Psoas muscle (tissue), 8 donors: ENCODE data around the gene PPDPF. TPM values are rescaled to one million over a fixed set of nuclear protein-coding genes. Genes with fewer than 3 reads are reported as not detected.

ENCODE experiments used
- ATAC-seq, 4 donors: fragments of 200-7000 bp; cut with Tn5 transposase; one replicate each; pipeline ENCODE4 v1.9.1; 2020; ENCODE audit warnings: moderate library complexity in 3 of 4, mild to moderate bottlenecking in 2 of 4
- DNase-seq, 2 donors: peaks; one replicate each; pipeline ENCODE4 v3.0.0-alpha.2; 2020
- H3K27ac ChIP-seq: fragments of 200-600 bp; one replicate; pipeline ENCODE4 v1.8.0; 2022
- H3K27me3 ChIP-seq, 3 donors: fragments of 200-600 bp in 1 of 3; one replicate each; pipeline versions ENCODE4 v1.6.1 to v1.8.0; 2013 to 2022; ENCODE audit warnings: low read length in 2 of 3, mild to moderate bottlenecking in 2 of 3, moderate library complexity in 1 of 3; ENCODE audit not compliant: insufficient read depth in 3 of 3
- H3K36me3 ChIP-seq, 2 donors: fragments of 200-600 bp in 1 of 2; one replicate each; pipeline versions ENCODE4 v1.6.1 to v1.8.0; 2013 to 2022; ENCODE audit warnings: low read depth in 1 of 2, mild to moderate bottlenecking in 1 of 2, moderate library complexity in 1 of 2; ENCODE audit not compliant: insufficient read depth in 1 of 2
- H3K4me1 ChIP-seq: fragments of 200-600 bp; one replicate; pipeline ENCODE4 v1.8.0; 2022
- H3K4me3 ChIP-seq: fragments of 200-600 bp; one replicate; pipeline ENCODE4 v1.8.0; 2022; ENCODE audit warnings: mild to moderate bottlenecking
- H3K9me3 ChIP-seq: fragments of 200-600 bp; one replicate; pipeline ENCODE4 v1.8.0; 2022
- CTCF ChIP-seq: fragments of 200-600 bp; IDR thresholded peaks from one replicate; pipeline ENCODE4 v1.8.0; 2022; ENCODE audit warnings: antibody characterized with exemption
- WGBS, 3 donors: extraction: QIAGEN DNeasy Blood & Tissue Kit; methylation state at CpG; one replicate each; pipeline versions ENCODE4 v1.1.6 to v1.1.7; 2013; 5-methylcytosine and 5-hydroxymethylcytosine counted together
- intact Hi-C, 2 donors: fragments of 100-400 bp; cut with DNase I; formaldehyde crosslinking; loops; one replicate each; pipeline versions ENCODE4 v1.11.0 to v1.14.2; 2022
- polyA plus RNA-seq, 3 donors: library from polyadenylated mRNA; stranded (reverse); fragments of 200-250 nt; gene quantifications; one replicate each; pipeline ENCODE4 v1.2.3, GENCODE V29; 2013
- total RNA-seq, 4 donors: library from RNA; stranded (reverse); fragmentation: NEBNext Ultra II Directional in 2 of 4; extraction: Animal tissue kit (Norgen Biotek cat#: 25700) in 2 of 4; gene quantifications; one replicate each; pipeline versions ENCODE4 v1.2.1 to v1.2.4, GENCODE V29; 2021 to 2023
- donor health status: healthy with polysubstance abuse.
- donor health status: DM: no; HTN: no; CAD: no; lungs with moderate emphysema.
- donor health status: Bipolar disorder and iron deficiency.
- donor health status: healthy.
- donor health status: DM: yes; HTN: yes; CAD: no.
- donor health status: DM: no; HTN: no; CAD: no.
- donor health status: DM: no; HTN: no; CAD: no.
- donor health status: DM: yes; HTN: yes; CAD: no.

Gene PPDPF
- total and polyA plus RNA-seq, 7 donors = 130 to 198 (median 153) TPM

- 83 to 88% (median 83%) methylated on average over 10 of the region's 10 CpGs for WGBS, 3 donors
- H3K27ac ChIP-seq = no peak overlapping the region
- intact Hi-C loops = no loop called here
- peaks cover 0 to 30% (median 3%) of the 10 kb centered on the region in 3 donors for H3K27me3 ChIP-seq
- no peak for TF ChIP-seq CTCF
- no peak for DNase-seq
- no peaks in the 10 kb centered on the region for H3K36me3 ChIP-seq
- no peak for ATAC-seq
- no peaks in the 10 kb centered on the region for H3K4me1 ChIP-seq
- H3K9me3 ChIP-seq = no peaks in the 10 kb centered on the region
- H3K4me3 ChIP-seq = no peak overlapping the region
Observed at GRCh38 chr20:63542696-63543095, 22.1 kb downstream of the PPDPF start.

- Histone ChIP-seq H3K27me3 (peaks cover 0 to 34% (median 7%) of the 10 kb centered on the region in 3 donors), H3K36me3 (no peaks in the 10 kb centered on the region), H3K4me1 (no peaks in the 10 kb centered on the region), H3K27ac (no peak overlapping the region), H3K9me3 (no peaks in the 10 kb centered on the region), H3K4me3 (no peak overlapping the region)
- no peak for DNase-seq
- intact Hi-C loops = no loop called here
- 79 to 84% (median 83%) methylated on average over 10 of the region's 10 CpGs for WGBS, 3 donors
- no peak for TF ChIP-seq CTCF
- ATAC-seq = no peak
Observed at GRCh38 chr20:63543131-63543530, 22.6 kb downstream of the PPDPF start.

- WGBS, 3 donors = 87 to 93% (median 88%) methylated on average over 6 of the region's 6 CpGs
- intact Hi-C loops = no loop called here
- Histone ChIP-seq H3K9me3 (no peaks in the 10 kb centered on the region), H3K4me3 (no peak overlapping the region), H3K4me1 (no peaks in the 10 kb centered on the region), H3K27me3 (peaks cover 0 to 40% (median 11%) of the 10 kb centered on the region in 3 donors), H3K36me3 (no peaks in the 10 kb centered on the region), H3K27ac (no peak overlapping the region)
- no peak for TF ChIP-seq CTCF
- ATAC-seq (no peak), DNase-seq (no peak)
Observed at GRCh38 chr20:63543733-63544132, 23.2 kb downstream of the PPDPF start.

- Histone ChIP-seq H3K4me3 (no peak overlapping the region), H3K4me1 (no peaks in the 10 kb centered on the region), H3K36me3 (no peaks in the 10 kb centered on the region), H3K27me3 (peaks cover 0 to 44% (median 13%) of the 10 kb centered on the region in 3 donors), H3K9me3 (no peaks in the 10 kb centered on the region), H3K27ac (no peak overlapping the region)
- ATAC-seq (no peak), DNase-seq (no peak)
- intact Hi-C loops = no loop called here
- WGBS, 3 donors = 47 to 70% (median 54%) methylated on average over 17 to 27 of the region's 27 CpGs
- TF ChIP-seq CTCF = no peak
Observed at GRCh38 chr20:63544241-63544957, 23.8 kb downstream of the PPDPF start.
